AG04450 (cell line): ENCODE data around the gene BOD1. TPM values are rescaled to one million over a fixed set of nuclear protein-coding genes. Genes with fewer than 3 reads are reported as not detected.

Source experiments
- CTCF ChIA-PET: fragments of 300-600, 350-600 bp; formaldehyde crosslinking; extraction: SDS; loops from one replicate; lab custom pipeline; 2022; ENCODE audit warnings: antibody characterized with exemption, inconsistent platforms; lab: Charles Lee
- POLR2A ChIA-PET: fragments of 350-600 bp; formaldehyde crosslinking; extraction: SDS; loops from one replicate; lab custom pipeline; 2021; ENCODE audit warnings: antibody characterized with exemption, inconsistent platforms; lab: Yijun Ruan, JAX
- DNase-seq: peaks from one replicate; pipeline ENCODE4 v3.0.0-alpha.2; 2011; ENCODE audit warnings: low read depth, low spot score
- H3K27ac ChIP-seq: one replicate; pipeline ENCODE4 v1.5.1; 2012; ENCODE audit warnings: low read depth, low read length, control low read depth
- H3K27me3 ChIP-seq: one replicate; pipeline ENCODE4 v1.6.0; 2012; ENCODE audit warnings: low read length; ENCODE audit not compliant: control insufficient read depth, insufficient read depth
- H3K4me3 ChIP-seq: 2 replicates; pipeline ENCODE4 v1.5.1; 2011; ENCODE audit warnings: mild to moderate bottlenecking, low read depth, low read length, control low read depth
- H3K9me3 ChIP-seq: 2 replicates; pipeline ENCODE4 v1.5.1; 2012; ENCODE audit warnings: low read length; ENCODE audit not compliant: control insufficient read depth, insufficient read depth
- CTCF ChIP-seq: IDR thresholded peaks from 2 replicates; pipeline ENCODE4 v1.5.1; 2011; ENCODE audit warnings: low read depth, low read length, control low read depth, inconsistent platforms
- polyA plus RNA-seq: library from polyadenylated mRNA; depleted of rRNA; stranded (reverse); fragments of >200 nt; gene quantifications from 2 replicates; pipeline ENCODE4 v1.2.3, GENCODE V29; 2011

The BOD1 gene
- polyA plus RNA-seq, 1 experiment, result 96.7 TPM

GRCh38 chr5:173577817-173578216 is 38.6 kb downstream of the BOD1 start:
- Histone ChIP-seq H3K4me3 (no peak overlapping the region), H3K27me3 (no peaks in the 10 kb centered on the region), H3K9me3 (peaks cover 18% of the 10 kb centered on the region; the same call in 1 of the 2 replicates), H3K27ac (no peak overlapping the region)
- TF ChIP-seq CTCF, result no peak
- CTCF ChIA-PET, result interaction anchor here (0.6 to 2.9 kb wide), 2 partner anchors 261 to 283 kb away, joined by 3 to 16 read pairs; no protein-coding TSS in a partner anchor
- no peak for DNase-seq
- POLR2A ChIA-PET, result no interaction called here

GRCh38 chr5:173577166-173577565 is 39.3 kb downstream of the BOD1 start:
- Histone ChIP-seq H3K4me3 (no peak overlapping the region), H3K9me3 (peaks cover 18% of the 10 kb centered on the region; the same call in 1 of the 2 replicates), H3K27ac (no peak overlapping the region), H3K27me3 (no peaks in the 10 kb centered on the region)
- CTCF ChIA-PET, result no interaction called here
- POLR2A ChIA-PET, result no interaction called here
- no peak for TF ChIP-seq CTCF
- no peak for DNase-seq

GRCh38 chr5:173575985-173576384 is 40.5 kb downstream of the BOD1 start:
- ChIA-PET CTCF (no interaction called here), POLR2A (no interaction called here)
- H3K9me3 ChIP-seq, result peaks cover 18% of the 10 kb centered on the region; the same call in 1 of the 2 replicates
- no peak for DNase-seq
- TF ChIP-seq CTCF, result no peak
- H3K27ac ChIP-seq, result no peak overlapping the region
- H3K4me3 ChIP-seq, result no peak overlapping the region
- H3K27me3 ChIP-seq, result no peaks in the 10 kb centered on the region

- Histone ChIP-seq H3K4me3 (no peak overlapping the region), H3K27ac (no peak overlapping the region), H3K27me3 (no peaks in the 10 kb centered on the region), H3K9me3 (peaks cover 24% of the 10 kb centered on the region)
- no peak for TF ChIP-seq CTCF
- no peak for DNase-seq
- POLR2A ChIA-PET, result no interaction called here
- CTCF ChIA-PET, result interaction anchor here (2.9 to 7.8 kb wide), 2 partner anchors 244 to 280 kb away, joined by 31 to 114 read pairs; partner anchors contain the start of gene STC2
These were observed 41.5 kb downstream of the BOD1 start for GRCh38 chr5:173574983-173575382.

- Histone ChIP-seq H3K27ac (no peak overlapping the region), H3K9me3 (peaks cover 22% of the 10 kb centered on the region), H3K27me3 (no peaks in the 10 kb centered on the region), H3K4me3 (no peak overlapping the region)
- TF ChIP-seq CTCF, result peak; percentile 93
- ChIA-PET CTCF (interaction anchor here (0.6 to 7.8 kb wide), 41 partner anchors 9 to 380 kb away, joined by 3 to 114 read pairs (median 4); partner anchors contain the start of gene STC2), POLR2A (interaction anchor here (1.0 to 1.9 kb wide), 6 partner anchors 43 to 257 kb away, joined by 3 to 7 read pairs (median 3); partner anchors contain the start of gene BOD1)
- no peak for DNase-seq
These were observed 43.1 kb downstream of the BOD1 start for GRCh38 chr5:173573126-173573960.
